ENCODE results near the gene ATP6V0A4.
"Not testable (repeated sequence)": the region's sequence is repeated elsewhere in the genome, so short reads cannot be mapped to it uniquely, and the experiment has no call there.

Gene ATP6V0A4

GRCh38 chr7:138804618-138805017 is 6.6 kb upstream of the ATP6V0A4 start:
- H3K4me3 ChIP-seq (ENCODE audit: low read depth, low read length), result no peak overlapping the region

GRCh38 chr7:138802706-138803105 is 4.7 kb upstream of the ATP6V0A4 start:
- H3K4me3 ChIP-seq (ENCODE audit: low read depth, low read length), result no peak overlapping the region

DNA sequence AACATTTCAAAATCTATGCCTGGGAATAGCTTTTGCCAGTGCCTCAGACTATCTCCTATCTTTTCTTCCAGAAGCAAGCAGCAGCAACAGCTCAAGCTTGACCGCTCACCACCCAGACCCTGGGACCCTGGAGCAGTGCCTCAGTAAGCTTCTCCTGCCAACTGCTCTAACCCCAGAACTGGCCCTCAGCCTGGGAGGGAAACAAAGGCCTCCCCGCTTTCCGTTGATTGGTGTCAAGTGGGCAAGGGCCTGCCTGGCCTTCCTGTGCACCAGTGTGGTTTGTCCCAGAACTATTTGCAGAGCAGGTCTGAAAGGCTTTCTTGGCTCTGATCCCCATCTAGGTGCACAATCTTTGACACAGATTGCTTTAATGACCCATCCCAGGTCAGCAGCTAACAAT is 3.3 kb upstream of the ATP6V0A4 start:
- no peak overlapping the region for H3K4me3 ChIP-seq (ENCODE audit: low read depth, low read length)

- no peak overlapping the region for H3K4me3 ChIP-seq (ENCODE audit: low read depth, low read length)
Observed at GRCh38 chr7:138799336-138800000, 1.5 kb upstream of the ATP6V0A4 start.

DNA sequence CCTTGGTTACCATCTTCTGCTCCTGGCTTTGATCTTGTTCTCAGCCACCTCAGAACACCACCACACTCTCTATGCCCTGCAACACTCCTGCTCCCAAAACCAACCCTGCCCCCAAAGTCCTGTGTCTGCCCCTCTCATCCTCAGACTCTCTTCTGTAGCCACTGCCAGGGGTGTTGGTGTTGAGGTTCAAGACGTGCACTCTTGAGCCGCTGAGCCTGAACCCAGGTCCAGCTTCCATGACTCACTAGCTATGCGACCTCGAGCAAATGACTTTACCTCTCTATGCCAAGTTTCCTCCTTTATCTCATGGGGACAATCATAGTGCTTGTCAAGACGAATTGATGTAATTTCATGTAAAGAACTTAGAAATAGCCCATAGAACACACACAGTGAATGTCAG is 840 bp upstream of the ATP6V0A4 start:
- no peak overlapping the region for H3K4me3 ChIP-seq (ENCODE audit: low read depth, low read length)

- H3K4me3 ChIP-seq (ENCODE audit: low read depth, low read length), result not testable (repeated sequence)
Observed at GRCh38 chr7:138797046-138797445, 950 bp downstream of the ATP6V0A4 start.

DNA sequence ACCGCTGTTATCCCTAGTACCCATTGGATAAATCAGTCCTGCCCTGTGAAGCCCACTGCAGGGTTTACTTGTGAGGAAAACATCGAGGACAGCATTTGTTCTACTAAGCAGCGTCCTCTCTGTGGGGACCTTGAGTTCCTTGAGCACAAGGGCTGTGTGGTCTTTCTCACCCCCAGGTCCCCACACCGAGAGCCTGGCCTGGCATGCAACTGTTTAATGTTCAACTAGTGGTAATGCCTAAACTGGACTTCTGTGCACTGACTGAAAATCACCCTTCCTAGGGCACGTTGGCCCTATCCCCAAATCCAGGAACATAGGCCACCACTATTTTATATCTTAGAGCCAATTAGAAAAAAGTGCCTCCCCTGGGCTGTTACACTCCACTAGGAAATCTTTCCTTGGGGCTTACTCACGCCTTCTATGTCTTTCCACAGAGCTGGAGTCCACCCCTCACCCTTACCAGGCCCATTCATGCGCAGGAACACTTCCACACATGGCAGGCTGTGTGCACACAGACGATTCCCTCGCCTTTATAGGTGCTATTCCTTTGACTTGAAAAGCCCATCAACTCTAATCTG is 1.9 kb downstream of the ATP6V0A4 start:
- H3K4me3 ChIP-seq (ENCODE audit: low read depth, low read length), result no peak overlapping the region

DNA sequence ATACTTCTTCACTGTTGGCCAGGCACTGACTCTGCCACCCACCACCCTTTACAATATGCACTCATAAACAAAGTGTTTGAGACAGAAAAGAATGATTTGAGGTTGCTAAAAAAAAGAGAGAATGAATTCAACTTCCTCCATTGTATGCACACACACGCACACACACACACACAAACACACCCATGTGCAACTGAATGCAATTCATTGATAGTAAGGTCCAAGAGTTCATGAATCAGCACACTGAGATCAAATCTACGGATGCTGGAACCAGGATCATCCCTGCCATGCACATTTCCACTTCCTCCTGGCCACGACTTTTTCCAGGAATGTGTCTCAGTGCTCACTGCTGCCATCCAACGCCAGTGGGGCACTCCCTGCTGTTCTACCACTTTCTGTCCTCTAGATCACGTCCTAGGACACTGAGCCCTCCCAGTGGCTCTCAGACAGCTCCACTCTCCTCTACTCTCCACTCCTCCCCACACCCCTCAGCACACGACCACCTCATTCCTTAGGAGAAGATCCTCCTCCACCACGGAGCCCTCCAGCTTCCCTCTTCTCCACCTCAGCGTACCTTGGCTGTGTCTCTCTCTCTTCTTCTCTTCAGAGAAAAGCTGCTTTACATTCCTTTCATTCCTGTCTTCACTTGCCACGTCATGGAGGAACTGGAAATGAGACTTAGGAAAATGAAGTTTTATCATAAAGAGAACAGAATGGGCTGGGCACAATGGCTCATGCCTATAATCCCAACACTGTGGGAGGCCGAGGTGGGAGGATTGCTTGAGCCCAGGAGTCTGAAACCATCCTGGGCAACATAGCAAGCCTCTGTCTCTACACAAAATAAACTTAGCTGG is 12.2 kb downstream of the ATP6V0A4 start:
- H3K4me3 ChIP-seq (ENCODE audit: low read depth, low read length), result no peak overlapping the region

DNA sequence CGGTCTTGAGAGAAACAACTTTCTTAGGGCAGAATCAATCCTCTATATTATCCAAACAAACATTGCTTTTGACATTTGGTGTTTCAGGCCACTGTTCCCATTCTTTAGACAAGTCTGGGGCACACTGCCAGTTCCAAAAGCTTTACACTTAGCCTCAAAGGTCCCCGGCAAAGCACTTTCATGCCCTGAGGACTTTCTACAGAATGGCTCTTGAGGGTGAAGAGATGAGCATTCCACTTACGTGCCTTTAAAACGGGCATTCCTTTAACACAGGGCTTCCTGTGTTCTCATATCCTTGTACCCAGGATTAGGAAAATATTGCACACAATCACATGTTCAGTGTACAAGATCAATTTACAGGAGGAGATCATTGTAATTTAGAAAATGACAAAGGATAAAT is 13.3 kb downstream of the ATP6V0A4 start:
- no peak overlapping the region for H3K4me3 ChIP-seq (ENCODE audit: low read depth, low read length)

DNA sequence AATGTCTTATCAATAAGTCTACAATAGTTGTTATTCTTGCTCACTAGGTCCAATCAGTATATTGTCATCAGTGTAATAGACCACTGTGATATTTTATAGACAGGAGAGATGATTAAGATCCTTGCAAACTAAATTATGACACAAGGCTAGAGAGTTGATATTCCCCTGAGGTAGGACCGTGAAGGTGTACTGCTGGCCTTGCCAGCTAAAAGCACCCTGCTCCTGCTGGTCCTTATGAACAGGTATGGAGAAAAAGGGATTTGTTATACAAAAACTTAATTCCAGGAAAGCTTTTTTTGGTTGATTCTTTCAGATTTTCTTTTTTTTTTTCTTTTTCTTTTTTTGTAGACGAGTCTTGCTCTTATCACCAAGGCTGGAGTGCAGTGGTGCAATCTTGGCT is 17.0 kb downstream of the ATP6V0A4 start:
- H3K4me3 ChIP-seq (ENCODE audit: low read depth, low read length), result no peak overlapping the region

DNA sequence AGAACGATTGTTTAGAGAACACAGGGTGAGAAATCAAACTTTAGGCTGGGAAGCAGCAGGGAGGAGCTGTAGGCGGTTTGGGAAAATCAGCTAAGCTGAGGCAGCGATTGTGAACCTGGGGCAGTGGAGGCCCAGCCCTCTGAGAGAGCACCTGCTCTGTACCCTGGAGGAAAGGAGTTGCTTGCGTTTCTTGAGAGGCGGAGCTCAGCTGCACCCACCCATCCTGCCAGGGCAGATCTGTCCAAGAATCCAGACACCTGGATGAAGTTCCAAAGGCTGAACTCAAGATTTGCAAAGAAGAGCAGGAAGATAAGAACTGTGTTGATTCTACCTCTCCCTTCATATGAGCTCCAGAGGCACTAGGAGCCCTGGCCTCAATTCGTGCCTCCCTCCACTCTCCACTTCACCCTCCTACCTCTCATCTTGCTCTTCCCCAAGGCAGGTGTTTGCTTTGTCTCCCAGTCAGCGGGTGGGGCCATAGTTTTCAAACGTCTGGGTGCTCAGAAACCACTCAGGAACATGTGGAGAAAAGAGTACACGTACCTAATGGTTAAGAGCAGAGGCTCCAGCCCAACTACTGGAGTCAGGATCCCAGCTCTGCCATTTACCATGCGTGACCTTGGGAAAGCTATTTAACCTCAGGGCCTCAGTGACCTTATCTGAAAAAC is 21.7 kb downstream of the ATP6V0A4 start:
- no peak overlapping the region for H3K4me3 ChIP-seq (ENCODE audit: low read depth, low read length)

- H3K4me3 ChIP-seq (ENCODE audit: low read depth, low read length), result no peak overlapping the region
Observed at GRCh38 chr7:138773817-138774216, 24.2 kb downstream of the ATP6V0A4 start.

GRCh38 chr7:138773176-138773575 is 24.8 kb downstream of the ATP6V0A4 start:
- H3K4me3 ChIP-seq (ENCODE audit: low read depth, low read length), result no peak overlapping the region

GRCh38 chr7:138770904-138771303 is 27.1 kb downstream of the ATP6V0A4 start:
- H3K4me3 ChIP-seq (ENCODE audit: low read depth, low read length), result no peak overlapping the region

DNA sequence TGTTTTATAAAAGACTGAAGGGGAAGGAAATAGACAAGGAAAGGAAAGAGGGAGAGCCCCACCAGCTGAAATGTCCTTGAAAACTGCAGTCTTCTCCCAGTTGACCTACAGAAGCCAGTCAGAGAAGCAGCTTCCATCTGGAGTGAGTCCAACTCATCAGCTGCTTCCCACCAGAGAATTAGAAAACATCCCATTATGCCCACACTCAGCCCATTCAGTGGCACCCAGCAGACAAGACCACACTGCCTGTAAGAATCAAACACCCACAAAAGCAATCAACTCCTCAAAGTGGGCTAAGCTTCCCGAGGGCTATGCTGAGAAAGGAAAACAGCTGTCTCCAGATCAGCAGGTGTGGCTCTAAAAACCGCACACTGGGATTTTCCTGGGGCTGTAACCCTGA is 29.8 kb downstream of the ATP6V0A4 start:
- H3K4me3 ChIP-seq (ENCODE audit: low read depth, low read length), result no peak overlapping the region

DNA sequence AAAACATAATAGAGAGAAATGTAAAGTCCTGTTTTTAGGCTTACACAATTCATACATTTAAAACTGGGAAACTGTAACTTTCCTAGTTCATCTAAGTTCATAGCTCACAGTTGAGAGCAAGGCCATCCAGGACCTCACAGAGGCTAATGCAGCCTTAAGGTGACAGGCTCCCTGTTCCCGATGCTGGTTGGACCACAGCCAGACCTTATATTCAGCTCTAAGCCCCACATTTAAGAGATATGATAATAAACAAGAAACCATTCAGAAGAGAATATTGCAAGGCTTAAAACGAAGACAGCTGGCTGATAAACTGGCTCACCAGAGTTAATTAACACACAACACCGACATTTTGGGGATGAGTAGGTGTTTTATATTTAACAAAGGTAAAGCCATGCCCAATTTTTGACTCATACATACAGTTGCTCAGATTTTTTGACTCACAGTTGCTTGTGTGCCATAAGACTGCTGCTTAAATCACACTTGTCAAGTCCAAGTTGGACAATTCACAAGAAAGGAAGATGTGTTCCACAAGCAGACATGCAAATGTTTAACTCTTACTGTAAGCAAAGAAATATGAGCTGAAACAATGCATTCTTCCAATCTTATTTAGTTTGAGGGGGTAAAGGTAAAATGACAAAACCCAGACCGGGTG is 41.3 kb downstream of the ATP6V0A4 start:
- no peak overlapping the region for H3K4me3 ChIP-seq (ENCODE audit: low read depth, low read length)

DNA sequence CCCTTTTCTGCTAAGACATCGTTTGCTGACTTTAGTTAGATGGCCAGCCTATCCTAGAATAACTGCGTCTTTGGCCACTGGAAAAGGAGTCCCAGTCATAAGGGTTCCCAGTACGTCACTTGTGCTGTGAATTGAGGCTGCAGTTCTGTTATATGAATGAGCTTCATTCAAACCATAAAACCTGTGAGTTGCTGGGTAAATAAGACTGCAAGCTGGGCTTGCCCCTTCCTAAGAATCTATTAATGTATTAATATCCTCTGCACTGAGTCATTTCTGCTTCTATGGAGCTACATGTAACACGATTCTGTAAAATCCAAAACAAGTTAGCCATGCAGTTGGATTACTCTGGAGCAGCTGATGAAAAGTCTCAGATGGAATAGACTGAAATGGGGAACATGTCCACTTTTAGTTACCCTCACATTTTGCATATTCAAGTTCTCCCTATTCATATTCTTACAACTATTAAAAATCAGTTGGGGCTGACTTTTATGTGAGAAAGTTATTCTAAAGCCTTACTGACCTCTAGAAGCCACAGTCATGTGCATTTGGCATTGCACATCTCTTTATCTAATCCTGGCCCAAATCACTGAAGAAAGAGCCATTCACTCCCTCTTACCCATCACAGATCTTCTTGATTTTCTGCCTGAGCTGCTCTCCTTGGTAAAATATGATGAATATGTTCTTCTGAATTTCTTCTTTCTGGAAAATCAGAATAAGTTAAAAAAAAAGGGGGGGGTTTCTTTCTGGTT is 42.0 kb downstream of the ATP6V0A4 start:
- no peak overlapping the region for H3K4me3 ChIP-seq (ENCODE audit: low read depth, low read length)

DNA sequence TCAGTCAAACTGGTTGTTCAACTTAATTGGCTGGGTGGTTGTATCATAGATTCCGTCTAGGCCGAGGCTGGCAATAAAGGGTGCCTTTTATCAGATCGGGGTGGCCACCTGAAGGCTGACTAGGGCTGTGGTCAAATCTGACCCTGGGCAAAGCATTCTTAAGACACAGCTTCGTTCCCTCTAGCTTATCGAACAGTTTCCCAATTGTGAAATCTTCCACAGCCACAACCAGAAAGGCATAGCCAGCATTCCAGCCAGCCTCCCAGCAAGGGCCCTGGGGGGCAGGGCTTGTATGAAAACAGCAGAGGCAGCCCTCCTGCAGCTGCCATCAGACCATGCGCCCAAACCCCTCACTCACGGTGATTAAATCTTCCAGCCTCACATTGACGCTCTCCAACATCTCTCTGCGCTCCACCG is 42.7 kb downstream of the ATP6V0A4 start:
- H3K4me3 ChIP-seq (ENCODE audit: low read depth, low read length), result no peak overlapping the region

GRCh38 chr7:138753610-138754009 is 44.4 kb downstream of the ATP6V0A4 start:
- H3K4me3 ChIP-seq (ENCODE audit: low read depth, low read length), result no peak overlapping the region

- H3K4me3 ChIP-seq (ENCODE audit: low read depth, low read length), result no peak overlapping the region
Observed at GRCh38 chr7:138753150-138753518, 44.9 kb downstream of the ATP6V0A4 start.
